HepG2 (cell line): ENCODE measurements around the gene ATP2C2. TPM values are rescaled to one million over a fixed set of nuclear protein-coding genes. Genes with fewer than 3 reads are reported as not detected.

ENCODE experiments used
- ERF ChIP-seq: IDR thresholded peaks from 2 replicates; pipeline ENCODE4 v1.6.1; 2018; ENCODE audit warnings: missing biosample characterization, missing genetic modification reagents
- HDAC2 ChIP-seq: sonication (generic); formaldehyde crosslinking; IDR thresholded peaks from 2 replicates; pipeline ENCODE4 v1.4.0; 2020; ENCODE audit warnings: missing genetic modification reagents
- HNRNPK ChIP-seq: fragments of 200-400 bp; formaldehyde crosslinking; IDR thresholded peaks from 2 replicates; pipeline ENCODE4 v1.6.1; 2018; ENCODE audit warnings: low read length, low read depth, moderate library complexity, mild to moderate bottlenecking; ENCODE audit not compliant: poor library complexity, severe bottlenecking
- IKZF1 ChIP-seq: fragments of 450-650 bp; IDR thresholded peaks from 2 replicates; pipeline ENCODE4 v1.7.1; 2016
- PITX1 ChIP-seq: sonication (generic); formaldehyde crosslinking; IDR thresholded peaks from 2 replicates; pipeline ENCODE4 v1.5.1; 2020; ENCODE audit warnings: mild to moderate bottlenecking, missing genetic modification reagents
- POLR2G ChIP-seq: fragments of 200-400 bp; formaldehyde crosslinking; IDR thresholded peaks from 2 replicates; pipeline ENCODE4 v1.6.1; 2018; ENCODE audit warnings: mild to moderate bottlenecking, low read depth, low read length, moderate library complexity
- SMAD3 ChIP-seq: sonication (generic); formaldehyde crosslinking; IDR thresholded peaks from 2 replicates; pipeline ENCODE4 v1.4.0; 2020; ENCODE audit warnings: missing genetic modification reagents
- TEAD3 ChIP-seq: optimal IDR thresholded peaks from 2 replicates; pipeline ENCODE3; 2016; ENCODE audit warnings: borderline replicate concordance
- WIZ ChIP-seq: sonication (generic); formaldehyde crosslinking; IDR thresholded peaks from 2 replicates; pipeline ENCODE4 v1.5.1; 2020; ENCODE audit warnings: mild to moderate bottlenecking, missing genetic modification reagents
- XRCC5 ChIP-seq: fragments of 200-400 bp; formaldehyde crosslinking; optimal IDR thresholded peaks from 2 replicates; pipeline ENCODE3; 2017; ENCODE audit warnings: mild to moderate bottlenecking, low read length
- ZNF263 ChIP-seq: sonication (generic); formaldehyde crosslinking; IDR thresholded peaks from 2 replicates; pipeline ENCODE4 v1.4.0; 2020; ENCODE audit warnings: missing genetic modification reagents
- ZNF780A ChIP-seq: sonication (generic); formaldehyde crosslinking; IDR thresholded peaks from 2 replicates; pipeline ENCODE4 v1.8.0; 2022; ENCODE audit warnings: mild to moderate bottlenecking, missing genetic modification reagents, moderate library complexity
- polyA plus RNA-seq, 8 experiments: library from polyadenylated mRNA; depleted of rRNA in 3 of 8; stranded (reverse) in 7 of 8; unstranded in 1 of 8; fragments of >200 nt; fragmentation: Illumina TruSeq in 4 of 8; extraction: Trizol in 4 of 8; gene quantifications; 2 replicates each; pipeline versions ENCODE4 v1.2.1 to v1.2.3, GENCODE V29; 2011 to 2016; ENCODE audit warnings: low read depth in 4 of 8, missing spikeins in 1 of 8, mixed read lengths in 1 of 8; ENCODE audit not compliant: insufficient read depth in 1 of 8
- total RNA-seq, 5 experiments: library from RNA; depleted of rRNA; stranded (reverse); fragments of >200 nt; fragmentation: Illumina TruSeq; extraction: Trizol; gene quantifications; 2 replicates each; pipeline ENCODE4 v1.2.3, GENCODE V29; 2016; ENCODE audit warnings: low read depth in 1 of 5
- TF ChIP-seq, protein P1 (sequence below): sonication (generic); formaldehyde crosslinking; IDR thresholded peaks from 2 replicates; pipeline ENCODE4 v1.4.0; 2020; ENCODE audit warnings: low read depth, mild to moderate bottlenecking, missing genetic modification reagents
- TF ChIP-seq, protein P2 (sequence below): sonication (generic); formaldehyde crosslinking; IDR thresholded peaks from 2 replicates; pipeline ENCODE4 v1.5.0; 2020; ENCODE audit warnings: mild to moderate bottlenecking, missing genetic modification reagents, moderate library complexity
- TF ChIP-seq, protein P3 (sequence below): IDR thresholded peaks from 2 replicates; pipeline ENCODE4 v1.6.1; 2016; ENCODE audit warnings: missing genetic modification reagents, missing compliant biosample characterization
- TF ChIP-seq, protein P4 (sequence below), 2 experiments: sonication (generic) in 1 of 2; formaldehyde crosslinking in 1 of 2; IDR thresholded peaks; 2 replicates each; pipeline versions ENCODE4 v1.6.1 to v1.9.0; 2014 to 2022; ENCODE audit warnings: antibody characterized with exemption in 1 of 2, borderline replicate concordance in 1 of 2, inconsistent platforms in 1 of 2, low read depth in 1 of 2, missing genetic modification reagents in 1 of 2
- TF ChIP-seq, protein P5 (sequence below): sonication (generic); formaldehyde crosslinking; IDR thresholded peaks from 2 replicates; pipeline ENCODE4; 2020; ENCODE audit warnings: missing genetic modification reagents, mild to moderate bottlenecking, borderline replicate concordance

ATP2C2 gene
- total and polyA plus RNA-seq, 2 of the 13 experiments (the other 11 are each of a cell fraction or from before 2014, with no cell fraction given) = 0.07 TPM; not detected in 1

DNA sequence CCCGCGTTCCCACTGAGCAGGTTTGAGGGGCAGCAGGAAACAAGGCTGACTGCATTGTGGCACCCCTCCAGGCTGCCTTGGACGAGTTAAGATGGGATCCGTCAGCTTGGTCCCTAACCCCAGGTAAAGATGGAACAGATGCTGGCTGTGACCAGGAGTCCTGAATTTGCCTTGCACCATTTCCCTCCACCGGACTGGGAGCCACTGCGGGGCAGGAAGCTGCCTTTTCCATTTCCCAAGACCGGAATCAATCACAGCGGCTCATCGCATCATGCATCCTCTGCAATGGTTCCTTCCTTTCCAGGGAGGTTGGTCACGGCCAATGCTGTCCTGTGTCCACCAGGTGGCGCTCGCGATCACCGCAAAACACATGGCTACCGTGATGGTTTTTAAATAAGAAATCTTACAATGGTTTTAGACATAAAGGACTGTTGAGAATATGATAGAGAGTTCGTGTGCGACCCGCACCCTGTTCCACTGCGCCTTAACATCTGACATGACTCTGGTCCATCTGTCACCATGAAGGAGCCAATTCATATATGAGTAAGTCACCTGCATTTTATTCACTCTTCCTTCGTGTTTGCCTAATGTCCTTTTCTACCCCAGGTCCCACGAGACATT is 143.0 kb downstream of the ATP2C2 start (continued):
- TF ChIP-seq PITX1 (no peak), WIZ (no peak), HDAC2 (CRISPR knock-in tag) (0 out of 2 replicates have a peak, but pooled peaks have one; percentile 16), HNRNPK (no peak), POLR2G (no peak), SMAD3 (no peak), ZNF780A (CRISPR knock-in tag) (no peak), XRCC5 (peak; percentile 84), ERF (peak; percentile 60; the same call in 1 of the 2 replicates), ZNF263 (0 out of 2 replicates have a peak, but pooled peaks have one; percentile 23), IKZF1 (no peak), TEAD3 (CRISPR knock-in tag) (peak; percentile 42)
- TF ChIP-seq, protein P1, sequence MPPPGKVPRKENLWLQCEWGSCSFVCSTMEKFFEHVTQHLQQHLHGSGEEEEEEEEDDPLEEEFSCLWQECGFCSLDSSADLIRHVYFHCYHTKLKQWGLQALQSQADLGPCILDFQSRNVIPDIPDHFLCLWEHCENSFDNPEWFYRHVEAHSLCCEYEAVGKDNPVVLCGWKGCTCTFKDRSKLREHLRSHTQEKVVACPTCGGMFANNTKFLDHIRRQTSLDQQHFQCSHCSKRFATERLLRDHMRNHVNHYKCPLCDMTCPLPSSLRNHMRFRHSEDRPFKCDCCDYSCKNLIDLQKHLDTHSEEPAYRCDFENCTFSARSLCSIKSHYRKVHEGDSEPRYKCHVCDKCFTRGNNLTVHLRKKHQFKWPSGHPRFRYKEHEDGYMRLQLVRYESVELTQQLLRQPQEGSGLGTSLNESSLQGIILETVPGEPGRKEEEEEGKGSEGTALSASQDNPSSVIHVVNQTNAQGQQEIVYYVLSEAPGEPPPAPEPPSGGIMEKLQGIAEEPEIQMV (CRISPR knock-in tag) = 0 out of 2 replicates have a peak, but pooled peaks have one; percentile 25
- TF ChIP-seq, protein P2, sequence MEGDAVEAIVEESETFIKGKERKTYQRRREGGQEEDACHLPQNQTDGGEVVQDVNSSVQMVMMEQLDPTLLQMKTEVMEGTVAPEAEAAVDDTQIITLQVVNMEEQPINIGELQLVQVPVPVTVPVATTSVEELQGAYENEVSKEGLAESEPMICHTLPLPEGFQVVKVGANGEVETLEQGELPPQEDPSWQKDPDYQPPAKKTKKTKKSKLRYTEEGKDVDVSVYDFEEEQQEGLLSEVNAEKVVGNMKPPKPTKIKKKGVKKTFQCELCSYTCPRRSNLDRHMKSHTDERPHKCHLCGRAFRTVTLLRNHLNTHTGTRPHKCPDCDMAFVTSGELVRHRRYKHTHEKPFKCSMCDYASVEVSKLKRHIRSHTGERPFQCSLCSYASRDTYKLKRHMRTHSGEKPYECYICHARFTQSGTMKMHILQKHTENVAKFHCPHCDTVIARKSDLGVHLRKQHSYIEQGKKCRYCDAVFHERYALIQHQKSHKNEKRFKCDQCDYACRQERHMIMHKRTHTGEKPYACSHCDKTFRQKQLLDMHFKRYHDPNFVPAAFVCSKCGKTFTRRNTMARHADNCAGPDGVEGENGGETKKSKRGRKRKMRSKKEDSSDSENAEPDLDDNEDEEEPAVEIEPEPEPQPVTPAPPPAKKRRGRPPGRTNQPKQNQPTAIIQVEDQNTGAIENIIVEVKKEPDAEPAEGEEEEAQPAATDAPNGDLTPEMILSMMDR (CRISPR knock-in tag) = peak; percentile 98
- TF ChIP-seq, protein P3, sequence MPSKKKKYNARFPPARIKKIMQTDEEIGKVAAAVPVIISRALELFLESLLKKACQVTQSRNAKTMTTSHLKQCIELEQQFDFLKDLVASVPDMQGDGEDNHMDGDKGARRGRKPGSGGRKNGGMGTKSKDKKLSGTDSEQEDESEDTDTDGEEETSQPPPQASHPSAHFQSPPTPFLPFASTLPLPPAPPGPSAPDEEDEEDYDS = no peak
- TF ChIP-seq, protein P4, sequence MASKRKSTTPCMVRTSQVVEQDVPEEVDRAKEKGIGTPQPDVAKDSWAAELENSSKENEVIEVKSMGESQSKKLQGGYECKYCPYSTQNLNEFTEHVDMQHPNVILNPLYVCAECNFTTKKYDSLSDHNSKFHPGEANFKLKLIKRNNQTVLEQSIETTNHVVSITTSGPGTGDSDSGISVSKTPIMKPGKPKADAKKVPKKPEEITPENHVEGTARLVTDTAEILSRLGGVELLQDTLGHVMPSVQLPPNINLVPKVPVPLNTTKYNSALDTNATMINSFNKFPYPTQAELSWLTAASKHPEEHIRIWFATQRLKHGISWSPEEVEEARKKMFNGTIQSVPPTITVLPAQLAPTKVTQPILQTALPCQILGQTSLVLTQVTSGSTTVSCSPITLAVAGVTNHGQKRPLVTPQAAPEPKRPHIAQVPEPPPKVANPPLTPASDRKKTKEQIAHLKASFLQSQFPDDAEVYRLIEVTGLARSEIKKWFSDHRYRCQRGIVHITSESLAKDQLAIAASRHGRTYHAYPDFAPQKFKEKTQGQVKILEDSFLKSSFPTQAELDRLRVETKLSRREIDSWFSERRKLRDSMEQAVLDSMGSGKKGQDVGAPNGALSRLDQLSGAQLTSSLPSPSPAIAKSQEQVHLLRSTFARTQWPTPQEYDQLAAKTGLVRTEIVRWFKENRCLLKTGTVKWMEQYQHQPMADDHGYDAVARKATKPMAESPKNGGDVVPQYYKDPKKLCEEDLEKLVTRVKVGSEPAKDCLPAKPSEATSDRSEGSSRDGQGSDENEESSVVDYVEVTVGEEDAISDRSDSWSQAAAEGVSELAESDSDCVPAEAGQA (IDR thresholded peaks at IDR 0.05; ENCODE audit: low read depth) = no peak
- TF ChIP-seq, protein P4 (CRISPR knock-in tag; IDR thresholded peaks at IDR 0.05; ENCODE audit: borderline replicate concordance) = no peak
- TF ChIP-seq, protein P5, sequence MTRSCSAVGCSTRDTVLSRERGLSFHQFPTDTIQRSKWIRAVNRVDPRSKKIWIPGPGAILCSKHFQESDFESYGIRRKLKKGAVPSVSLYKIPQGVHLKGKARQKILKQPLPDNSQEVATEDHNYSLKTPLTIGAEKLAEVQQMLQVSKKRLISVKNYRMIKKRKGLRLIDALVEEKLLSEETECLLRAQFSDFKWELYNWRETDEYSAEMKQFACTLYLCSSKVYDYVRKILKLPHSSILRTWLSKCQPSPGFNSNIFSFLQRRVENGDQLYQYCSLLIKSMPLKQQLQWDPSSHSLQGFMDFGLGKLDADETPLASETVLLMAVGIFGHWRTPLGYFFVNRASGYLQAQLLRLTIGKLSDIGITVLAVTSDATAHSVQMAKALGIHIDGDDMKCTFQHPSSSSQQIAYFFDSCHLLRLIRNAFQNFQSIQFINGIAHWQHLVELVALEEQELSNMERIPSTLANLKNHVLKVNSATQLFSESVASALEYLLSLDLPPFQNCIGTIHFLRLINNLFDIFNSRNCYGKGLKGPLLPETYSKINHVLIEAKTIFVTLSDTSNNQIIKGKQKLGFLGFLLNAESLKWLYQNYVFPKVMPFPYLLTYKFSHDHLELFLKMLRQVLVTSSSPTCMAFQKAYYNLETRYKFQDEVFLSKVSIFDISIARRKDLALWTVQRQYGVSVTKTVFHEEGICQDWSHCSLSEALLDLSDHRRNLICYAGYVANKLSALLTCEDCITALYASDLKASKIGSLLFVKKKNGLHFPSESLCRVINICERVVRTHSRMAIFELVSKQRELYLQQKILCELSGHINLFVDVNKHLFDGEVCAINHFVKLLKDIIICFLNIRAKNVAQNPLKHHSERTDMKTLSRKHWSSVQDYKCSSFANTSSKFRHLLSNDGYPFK = peak; percentile 23; the same call in 1 of the 2 replicates
